ENCODE measurements around the gene S100A6. TPM values are rescaled to one million over a fixed set of nuclear protein-coding genes. Genes with fewer than 3 reads are reported as not detected.
A peak's percentile ranks its signal among the peaks of the same experiment; 100 is the strongest.

The S100A6 gene
- polyA plus RNA-seq, 2 of the 4 experiments (the other 2 are of a cell fraction) = 898 to 3,552 TPM

GRCh38 chr1:153495536-153495935 is 40.3 kb downstream of the S100A6 start:
- 32% methylated on average over 5 of the region's 6 CpGs for WGBS (ENCODE audit: missing lambda C conversion rate)
- TF ChIP-seq TFCP2L1 (CRISPR knock-in tag; IDR thresholded peaks at IDR 0.05) = no peak
- no peak for TF ChIP-seq ZNF302 (CRISPR knock-in tag; IDR thresholded peaks at IDR 0.05)
- no peak for TF ChIP-seq NPAS2 (CRISPR knock-in tag; IDR thresholded peaks at IDR 0.05; ENCODE audit: borderline replicate concordance)
- no peak for TF ChIP-seq POLR2A (IDR thresholded peaks at IDR 0.05; ENCODE audit: low read length)
- Histone ChIP-seq H3K4me1 (peaks cover 13% of the 10 kb centered on the region), H3K4me2 (no peak overlapping the region), H3K4me3 (no peak overlapping the region), H3K9me3 (no peaks in the 10 kb centered on the region), H3K27ac (peak overlapping the region in 1 of 2 experiments; percentile 32; a peak in 2 of 6 replicates)
- FAIRE-seq (no peak), DNase-seq (ENCODE audit: low read depth in 1 of 2, low spot score in 1 of 2) (no peak), ATAC-seq (peak in 1 of 2 experiments; percentile 11; a peak in 1 of 6 replicates)
- CTCF ChIA-PET = interaction anchor here (0.6 to 24.0 kb wide), 47 partner anchors 10 to 427 kb away, joined by 3 to 731 read pairs (median 6); partner anchors contain the start of genes GATAD2B, PGLYRP4, S100A12 and S100A13
- POLR2A ChIA-PET = no interaction called here

- no peak for FAIRE-seq
These were observed 40.7 kb downstream of the S100A6 start for GRCh38 chr1:153494976-153495535.

More at GRCh38 chr1:153494976-153495535, 40.7 kb downstream of the S100A6 start:
- H3K27ac ChIP-seq = peak overlapping the region in 1 of 2 experiments; percentile 32; a peak in 2 of 6 replicates
- 36% methylated on average over 5 of the region's 6 CpGs for WGBS (ENCODE audit: missing lambda C conversion rate)
- no peak overlapping the region for H3K4me2 ChIP-seq
- peak; percentile 54 to 88; a peak in 4 of 6 replicates for ATAC-seq
- TF ChIP-seq PBX3 (IDR thresholded peaks at IDR 0.05) (no peak), MYC (IDR thresholded peaks at IDR 0.05; ENCODE audit: borderline replicate concordance, low read length) (no peak), RAD21 (conservative IDR thresholded peaks at IDR 0.05 in 1 of 2, IDR thresholded peaks at IDR 0.05 in 1 of 2) (peak; percentile 93 to 94), KDM5A (IDR thresholded peaks at IDR 0.05) (no peak), SMC3 (IDR thresholded peaks at IDR 0.05) (peak; percentile 95), CTCF (IDR thresholded peaks at IDR 0.05) (peak; percentile 90), CBX2 (IDR thresholded peaks at IDR 0.05; ENCODE audit: borderline replicate concordance, low read depth) (no peak), EHF (CRISPR knock-in tag; IDR thresholded peaks at IDR 0.05) (no peak), REST (IDR thresholded peaks at IDR 0.05) (no peak), NR3C1 (IDR thresholded peaks at IDR 0.05) (no peak), HOXA7 (CRISPR knock-in tag; IDR thresholded peaks at IDR 0.05) (no peak), KDM1A (IDR thresholded peaks at IDR 0.05; ENCODE audit: low read depth) (no peak), GATA3 (IDR thresholded peaks at IDR 0.05; ENCODE audit: borderline replicate concordance) (no peak), FOSB (CRISPR knock-in tag; IDR thresholded peaks at IDR 0.05) (no peak), MAX (IDR thresholded peaks at IDR 0.05) (no peak), HOXB13 (CRISPR knock-in tag; IDR thresholded peaks at IDR 0.05; ENCODE audit: low read depth) (no peak), ZNF302 (CRISPR knock-in tag; IDR thresholded peaks at IDR 0.05) (no peak), CEBPB (IDR thresholded peaks at IDR 0.05) (no peak), JUN (IDR thresholded peaks at IDR 0.05) (no peak), FOSL2 (IDR thresholded peaks at IDR 0.05) (no peak), FOSL2 (CRISPR knock-in tag; IDR thresholded peaks at IDR 0.05) (no peak)
- TF ChIP-seq, protein P1, sequence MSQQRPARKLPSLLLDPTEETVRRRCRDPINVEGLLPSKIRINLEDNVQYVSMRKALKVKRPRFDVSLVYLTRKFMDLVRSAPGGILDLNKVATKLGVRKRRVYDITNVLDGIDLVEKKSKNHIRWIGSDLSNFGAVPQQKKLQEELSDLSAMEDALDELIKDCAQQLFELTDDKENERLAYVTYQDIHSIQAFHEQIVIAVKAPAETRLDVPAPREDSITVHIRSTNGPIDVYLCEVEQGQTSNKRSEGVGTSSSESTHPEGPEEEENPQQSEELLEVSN (IDR thresholded peaks at IDR 0.05; ENCODE audit: borderline replicate concordance, low read depth) = no peak
- TF ChIP-seq, protein P2, sequence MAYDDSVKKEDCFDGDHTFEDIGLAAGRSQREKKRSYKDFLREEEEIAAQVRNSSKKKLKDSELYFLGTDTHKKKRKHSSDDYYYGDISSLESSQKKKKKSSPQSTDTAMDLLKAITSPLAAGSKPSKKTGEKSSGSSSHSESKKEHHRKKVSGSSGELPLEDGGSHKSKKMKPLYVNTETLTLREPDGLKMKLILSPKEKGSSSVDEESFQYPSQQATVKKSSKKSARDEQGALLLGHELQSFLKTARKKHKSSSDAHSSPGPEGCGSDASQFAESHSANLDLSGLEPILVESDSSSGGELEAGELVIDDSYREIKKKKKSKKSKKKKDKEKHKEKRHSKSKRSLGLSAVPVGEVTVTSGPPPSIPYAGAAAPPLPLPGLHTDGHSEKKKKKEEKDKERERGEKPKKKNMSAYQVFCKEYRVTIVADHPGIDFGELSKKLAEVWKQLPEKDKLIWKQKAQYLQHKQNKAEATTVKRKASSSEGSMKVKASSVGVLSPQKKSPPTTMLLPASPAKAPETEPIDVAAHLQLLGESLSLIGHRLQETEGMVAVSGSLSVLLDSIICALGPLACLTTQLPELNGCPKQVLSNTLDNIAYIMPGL (CRISPR knock-in tag; IDR thresholded peaks at IDR 0.05; ENCODE audit: borderline replicate concordance) = no peak
- TF ChIP-seq, protein P3, sequence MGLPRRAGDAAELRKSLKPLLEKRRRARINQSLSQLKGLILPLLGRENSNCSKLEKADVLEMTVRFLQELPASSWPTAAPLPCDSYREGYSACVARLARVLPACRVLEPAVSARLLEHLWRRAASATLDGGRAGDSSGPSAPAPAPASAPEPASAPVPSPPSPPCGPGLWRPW (IDR thresholded peaks at IDR 0.05) = no peak
- ChIA-PET CTCF (interaction anchor here (0.6 to 24.0 kb wide), 62 partner anchors 7 to 428 kb away, joined by 3 to 731 read pairs (median 5); partner anchors contain the start of genes GATAD2B, PGLYRP4, S100A12 and S100A13), POLR2A (no interaction called here)
- DNase-seq (ENCODE audit: low read depth in 1 of 2, low spot score in 1 of 2) = peak; percentile 50 to 72
- H3K9me3 ChIP-seq = no peaks in the 10 kb centered on the region
- H3K4me1 ChIP-seq = peaks cover 18% of the 10 kb centered on the region
- H3K4me3 ChIP-seq = no peak overlapping the region

All from A549 (cell line).